HG03575 (cell line): Measurements from ENCODE around the gene CREB3L1.
"Not testable (repeated sequence)": the region's sequence is repeated elsewhere in the genome, so short reads cannot be mapped to it uniquely, and the experiment has no call there.

ENCODE experiments used
- ATAC-seq: cut with Tn5 transposase; IDR thresholded peaks from one replicate; pipeline ENCODE4 v1.9.1; 2021; ENCODE audit not compliant: unreplicated experiment, insufficient number of reproducible peaks, low FRiP score; ENCODE audit errors: extremely low read depth

Gene CREB3L1

GRCh38 chr11:46247659-46248058 lies 29.8 kb upstream of the CREB3L1 start:
- no peak for ATAC-seq

- ATAC-seq, result no peak
These were observed 29.0 kb upstream of the CREB3L1 start for GRCh38 chr11:46248289-46249102.

- no peak for ATAC-seq
These were observed 28.1 kb upstream of the CREB3L1 start for GRCh38 chr11:46249103-46249937.

DNA sequence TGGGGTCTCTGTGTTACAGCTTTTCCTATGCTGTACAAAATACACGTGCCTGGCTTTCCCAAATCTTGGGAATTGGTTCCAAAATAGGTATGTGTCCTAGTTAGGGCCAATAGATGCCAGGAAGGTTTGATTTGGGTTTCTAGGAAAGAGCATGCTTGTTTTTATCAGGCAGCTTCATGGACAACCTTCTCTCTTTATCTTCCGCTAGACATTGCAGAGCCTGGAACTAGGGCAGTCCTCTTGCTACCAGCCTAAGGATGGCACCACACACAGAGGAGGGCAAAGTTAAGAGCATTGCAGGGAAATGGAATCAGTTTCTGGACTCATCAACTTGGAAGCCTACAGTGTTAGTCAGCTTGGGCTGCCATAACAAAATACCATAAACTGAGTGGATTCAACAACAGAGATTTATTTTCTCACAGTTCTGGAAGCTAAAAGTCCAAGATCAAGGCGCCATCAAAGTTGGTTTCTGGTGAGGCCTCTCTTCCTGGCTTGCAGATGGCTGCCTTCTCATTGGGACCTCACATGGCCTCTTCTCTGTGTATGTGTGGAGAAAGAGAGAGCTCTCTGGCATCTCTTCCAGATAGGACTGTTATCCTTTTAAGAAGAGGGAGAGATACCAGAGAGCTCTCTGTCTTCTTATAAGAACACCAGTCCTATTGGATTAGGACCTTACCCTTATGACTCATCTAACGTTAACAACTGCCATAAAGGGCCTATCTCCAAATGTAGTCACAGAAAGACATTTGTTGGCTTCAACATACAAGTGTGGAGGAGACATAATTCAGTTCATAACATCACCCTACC lies 27.3 kb upstream of the CREB3L1 start:
- ATAC-seq, result no peak

- no peak for ATAC-seq
These were observed 26.8 kb upstream of the CREB3L1 start for GRCh38 chr11:46250745-46251052.

- no peak for ATAC-seq
These were observed 25.5 kb upstream of the CREB3L1 start for GRCh38 chr11:46251954-46252353.

DNA sequence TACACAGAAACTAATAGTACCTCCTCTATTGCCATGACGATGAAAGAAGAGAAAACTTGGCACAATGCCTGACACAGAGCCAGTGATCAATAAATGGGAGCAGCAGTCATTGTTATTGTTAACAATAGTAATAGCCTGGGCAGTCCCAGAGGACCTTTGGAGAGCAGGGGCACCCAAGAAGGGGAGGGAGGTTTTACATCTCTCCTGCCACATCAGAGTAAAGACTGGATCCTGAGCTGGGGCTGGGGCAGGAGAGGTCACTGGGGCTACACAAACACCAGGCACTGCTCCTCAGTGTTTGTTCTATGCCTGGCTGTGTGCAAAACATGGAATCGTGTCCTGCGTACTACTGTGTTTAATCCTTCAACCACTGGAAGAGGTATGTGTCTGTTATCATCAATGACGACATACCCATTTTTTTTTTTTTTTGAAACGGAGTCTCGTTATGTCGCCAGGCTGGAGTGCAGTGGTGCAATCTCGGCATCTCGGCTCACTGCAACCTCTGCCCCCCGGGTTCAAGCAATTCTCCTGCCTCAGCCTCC lies 25.0 kb upstream of the CREB3L1 start:
- ATAC-seq, result no peak

- ATAC-seq, result no peak
These were observed 24.0 kb upstream of the CREB3L1 start for GRCh38 chr11:46253258-46254132.

DNA sequence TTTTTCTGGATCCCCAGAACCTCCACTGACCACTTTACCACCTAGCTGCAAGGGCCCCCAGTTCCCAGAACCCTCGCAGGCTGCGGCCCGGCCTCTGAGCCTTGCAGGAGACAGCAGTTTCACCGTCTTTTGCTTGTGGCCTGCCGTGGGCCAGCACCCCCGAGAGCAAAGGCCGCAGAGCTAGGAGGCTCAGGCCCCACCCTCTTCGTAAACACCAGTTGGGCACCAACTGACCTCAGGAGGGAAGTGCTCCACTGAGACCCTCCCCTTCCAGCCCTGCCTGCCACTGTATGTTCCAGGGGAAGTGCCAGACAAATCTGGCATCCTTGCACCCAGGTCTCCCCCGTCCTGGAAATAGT lies 23.4 kb upstream of the CREB3L1 start:
- no peak for ATAC-seq

DNA sequence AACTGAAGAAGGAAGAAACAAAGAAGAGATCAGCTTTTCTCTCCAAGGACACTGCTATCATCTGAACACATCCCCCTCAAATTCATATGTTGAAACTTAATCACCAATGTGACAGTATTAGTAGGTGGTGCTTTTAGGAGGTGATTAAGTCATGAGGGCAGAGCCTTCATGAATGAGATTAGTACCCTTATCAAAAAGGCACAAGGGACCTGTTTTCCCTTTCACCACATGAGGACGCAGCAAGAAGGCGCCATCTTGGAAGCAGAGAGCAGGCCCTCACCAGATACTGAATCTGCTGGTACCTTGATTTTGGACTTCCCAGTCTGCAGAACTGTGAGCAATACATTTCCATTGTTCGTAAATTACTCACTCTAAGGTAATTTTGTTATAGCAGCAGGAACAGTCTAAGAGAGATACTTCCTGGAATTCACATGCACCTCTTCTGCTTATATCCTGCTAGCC lies 20.9 kb upstream of the CREB3L1 start:
- no peak for ATAC-seq

GRCh38 chr11:46259347-46259746 lies 18.1 kb upstream of the CREB3L1 start:
- ATAC-seq, result not testable (repeated sequence)

DNA sequence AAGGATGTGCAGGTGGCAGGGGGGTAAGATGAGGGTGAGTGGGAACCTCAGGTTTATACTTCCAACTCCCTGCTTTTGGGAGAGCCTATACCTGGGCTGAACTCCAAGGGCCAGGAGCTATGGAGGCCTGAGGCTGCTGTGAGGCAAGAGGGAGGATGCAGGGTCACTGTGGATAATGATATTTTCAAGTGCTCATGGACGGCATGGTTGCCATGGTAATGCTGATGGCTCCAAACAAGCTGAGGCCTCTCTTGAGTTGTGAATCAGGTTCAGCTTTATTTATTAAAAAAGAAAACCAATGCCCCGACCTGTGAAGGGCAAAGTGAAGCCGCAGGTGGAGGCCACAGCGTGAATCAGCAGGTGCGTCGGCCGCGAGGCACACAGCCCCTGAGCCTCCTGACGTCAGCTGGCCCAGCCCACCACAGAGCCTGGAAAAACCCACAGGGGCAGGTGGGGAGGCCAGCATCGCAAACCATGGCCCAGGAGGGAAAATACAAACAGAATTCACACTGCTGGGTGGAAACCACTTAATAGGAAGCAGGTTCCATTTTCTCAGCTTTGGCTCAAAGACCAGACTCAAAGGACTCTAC lies 17.4 kb upstream of the CREB3L1 start:
- no peak for ATAC-seq

- ATAC-seq, result no peak
These were observed 14.3 kb upstream of the CREB3L1 start for GRCh38 chr11:46263120-46263519.

DNA sequence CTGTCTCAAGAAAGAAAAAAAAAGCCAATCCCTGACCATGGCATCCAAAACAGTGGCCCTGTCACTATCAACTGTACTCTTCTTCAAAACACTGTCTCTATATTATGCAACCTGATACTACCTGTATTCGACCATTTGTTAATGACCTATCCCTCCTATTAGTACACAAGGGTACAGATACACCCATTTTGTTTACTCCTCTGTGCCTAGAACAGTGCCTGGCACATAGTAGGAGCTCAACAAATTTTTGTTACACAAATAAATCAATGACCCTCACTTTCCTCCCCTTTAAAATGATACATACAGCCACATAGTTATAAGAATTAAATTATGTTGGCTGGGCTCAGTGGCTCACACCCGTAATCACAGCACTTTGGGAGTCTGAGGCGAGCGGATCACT lies 13.4 kb upstream of the CREB3L1 start:
- ATAC-seq, result no peak

GRCh38 chr11:46264976-46265375 lies 12.5 kb upstream of the CREB3L1 start:
- ATAC-seq, result no peak

DNA sequence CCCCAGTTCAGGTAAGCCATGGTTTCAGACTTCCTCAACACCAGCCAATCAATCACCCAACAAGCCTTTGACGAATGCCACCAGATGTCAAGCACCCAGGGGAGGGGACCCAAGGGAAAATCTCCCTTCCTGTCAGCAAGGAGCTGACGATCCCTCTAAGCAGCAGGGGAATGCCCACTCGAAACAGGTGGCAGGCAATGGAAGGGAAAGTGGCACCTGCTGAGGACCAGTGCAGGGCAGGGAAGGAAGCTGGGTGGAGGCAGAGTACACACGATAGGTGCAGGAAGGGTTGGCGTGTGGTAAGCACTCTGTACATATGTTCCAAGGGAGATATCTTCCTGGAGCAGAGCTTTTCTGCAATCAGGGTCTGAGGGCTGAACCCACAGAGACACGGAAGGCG lies 11.7 kb upstream of the CREB3L1 start:
- ATAC-seq, result no peak

GRCh38 chr11:46267930-46268329 lies 9.5 kb upstream of the CREB3L1 start:
- no peak for ATAC-seq

- ATAC-seq, result no peak
These were observed 6.8 kb upstream of the CREB3L1 start for GRCh38 chr11:46270684-46271083.
